IMR-90 (cell line): ENCODE measurements around the gene NFIX.

Experiments used
- CTCF ChIP-seq: conservative IDR thresholded peaks from 2 replicates; pipeline ENCODE4 v1.5.1; 2012; ENCODE audit warnings: mild to moderate bottlenecking, low read depth, low read length, improper control_type of control experiment
- POLR2A ChIP-seq: IDR thresholded peaks from 2 replicates; pipeline ENCODE4 v1.6.1; 2012; ENCODE audit warnings: mild to moderate bottlenecking, low read depth, low read length
- RAD21 ChIP-seq: IDR thresholded peaks from 2 replicates; pipeline ENCODE4 v1.6.1; 2012; ENCODE audit warnings: low read length, improper control_type of control experiment
- RCOR1 ChIP-seq: IDR thresholded peaks from 2 replicates; pipeline ENCODE4 v1.6.1; 2012; ENCODE audit warnings: mild to moderate bottlenecking, low read length, improper control_type of control experiment; ENCODE audit not compliant: insufficient replicate concordance
- SMC3 ChIP-seq: fragments of 150-350 bp; IDR thresholded peaks from 2 replicates; pipeline ENCODE4 v1.6.1; 2016; ENCODE audit warnings: low read depth, mild to moderate bottlenecking, antibody characterized with exemption, low read length, moderate library complexity

GRCh38 chr19:13104848-13105711 lies 109.8 kb downstream of the NFIX start:
- TF ChIP-seq CTCF (no peak), SMC3 (no peak), RCOR1 (no peak), POLR2A (no peak), RAD21 (no peak)
